Posterior vena cava (tissue), 2 donors: ENCODE data around the gene FAM120C. TPM values are rescaled to one million over a fixed set of nuclear protein-coding genes. Genes with fewer than 3 reads are reported as not detected.

Source experiments
- DNase-seq: peaks from one replicate; pipeline ENCODE4 v3.0.0-alpha.2; 2020; ENCODE audit warnings: low spot score
- intact Hi-C, 2 donors: fragments of 100-400 bp; cut with DNase I; formaldehyde crosslinking; loops; one replicate each; pipeline versions ENCODE4 v1.14.1 to v1.14.2; 2022 to 2023
- long read RNA-seq, 2 donors: library from polyadenylated mRNA; unstranded; transcript quantifications; one replicate each; pipeline ENCODE4 v2.0.0, GENCODE V29; 2020 to 2021
- total RNA-seq, 2 donors: library from RNA; stranded (reverse); fragmentation: NEBNext Ultra II Directional; extraction: Animal tissue kit (Norgen Biotek cat#: 25700); gene quantifications; one replicate each; pipeline ENCODE4 v1.2.1, GENCODE V29; 2021
- donor health status: DM: yes; HTN: yes; CAD: no.
- donor health status: DM: yes; HTN: yes; CAD: no.

The FAM120C gene
- 1 to 10 TPM; 8.6 to 9.1 TPM for total RNA-seq
- long read RNA-seq, donor 1, partial matches to known transcripts, result 0 of 2 reads
- long read RNA-seq, donor 1, other reads (novel, unspliced or antisense), result 2 of 2 reads
- long read RNA-seq, donor 2, partial matches to known transcripts, result 2 of 12 reads
- long read RNA-seq, donor 2, other reads (novel, unspliced or antisense), result 8 of 12 reads

GRCh38 chrX:54182864-54183613 lies at the start of gene FAM120C:
FAM120C (minus strand) TSS chrX:54183254; CDS start chrX:54183198, 56 bp downstream.
- intact Hi-C loops, result no loop called here
- DNase-seq, result peak; percentile 89

- intact Hi-C loops, result no loop called here
- DNase-seq, result no peak
Measured at GRCh38 chrX:54230435-54231148, 47.5 kb upstream of the FAM120C start.

GRCh38 chrX:54223581-54223980 lies 40.5 kb upstream of the FAM120C start:
- intact Hi-C loops, result no loop called here

GRCh38 chrX:54213603-54214002 lies 30.5 kb upstream of the FAM120C start:
- no peak for DNase-seq
- intact Hi-C loops, result no loop called here

More at GRCh38 chrX:54223581-54223980, 40.5 kb upstream of the FAM120C start:
- DNase-seq, result no peak

- no peak for DNase-seq
- intact Hi-C loops, result no loop called here
Measured at GRCh38 chrX:54208531-54208930, 25.5 kb upstream of the FAM120C start.

- intact Hi-C loops, result no loop called here
Measured at GRCh38 chrX:54198262-54198661, 15.2 kb upstream of the FAM120C start.

GRCh38 chrX:54194982-54195588 lies 12.0 kb upstream of the FAM120C start:
- DNase-seq, result no peak
- intact Hi-C loops, result no loop called here

More at GRCh38 chrX:54198262-54198661, 15.2 kb upstream of the FAM120C start:
- DNase-seq, result no peak

GRCh38 chrX:54193085-54193821 lies 10.2 kb upstream of the FAM120C start:
- intact Hi-C loops, result no loop called here
- DNase-seq, result no peak

- intact Hi-C loops, result no loop called here
- DNase-seq, result no peak
Measured at GRCh38 chrX:54184474-54184873, 1.4 kb upstream of the FAM120C start.

GRCh38 chrX:54182194-54182863 lies 725 bp downstream of the FAM120C start:
- intact Hi-C loops, result no loop called here
- peak; percentile 89 for DNase-seq

GRCh38 chrX:54181202-54181953 lies 1.7 kb downstream of the FAM120C start:
- DNase-seq, result no peak
- intact Hi-C loops, result no loop called here

- no peak for DNase-seq
- intact Hi-C loops, result no loop called here
Measured at GRCh38 chrX:54180403-54180802, 2.7 kb downstream of the FAM120C start.

- intact Hi-C loops, result no loop called here
- DNase-seq, result no peak
Measured at GRCh38 chrX:54178100-54178940, 4.7 kb downstream of the FAM120C start.

GRCh38 chrX:54177306-54177705 lies 5.7 kb downstream of the FAM120C start:
- intact Hi-C loops, result no loop called here
- DNase-seq, result no peak

- intact Hi-C loops, result no loop called here
- no peak for DNase-seq
Measured at GRCh38 chrX:54173791-54174190, 9.3 kb downstream of the FAM120C start.

- DNase-seq, result no peak
- intact Hi-C loops, result no loop called here
Measured at GRCh38 chrX:54172455-54172854, 10.6 kb downstream of the FAM120C start.

GRCh38 chrX:54171527-54172250 lies 11.4 kb downstream of the FAM120C start:
- intact Hi-C loops, result no loop called here
- DNase-seq, result no peak
